ENCODE measurements around the gene XXYLT1.

DNA sequence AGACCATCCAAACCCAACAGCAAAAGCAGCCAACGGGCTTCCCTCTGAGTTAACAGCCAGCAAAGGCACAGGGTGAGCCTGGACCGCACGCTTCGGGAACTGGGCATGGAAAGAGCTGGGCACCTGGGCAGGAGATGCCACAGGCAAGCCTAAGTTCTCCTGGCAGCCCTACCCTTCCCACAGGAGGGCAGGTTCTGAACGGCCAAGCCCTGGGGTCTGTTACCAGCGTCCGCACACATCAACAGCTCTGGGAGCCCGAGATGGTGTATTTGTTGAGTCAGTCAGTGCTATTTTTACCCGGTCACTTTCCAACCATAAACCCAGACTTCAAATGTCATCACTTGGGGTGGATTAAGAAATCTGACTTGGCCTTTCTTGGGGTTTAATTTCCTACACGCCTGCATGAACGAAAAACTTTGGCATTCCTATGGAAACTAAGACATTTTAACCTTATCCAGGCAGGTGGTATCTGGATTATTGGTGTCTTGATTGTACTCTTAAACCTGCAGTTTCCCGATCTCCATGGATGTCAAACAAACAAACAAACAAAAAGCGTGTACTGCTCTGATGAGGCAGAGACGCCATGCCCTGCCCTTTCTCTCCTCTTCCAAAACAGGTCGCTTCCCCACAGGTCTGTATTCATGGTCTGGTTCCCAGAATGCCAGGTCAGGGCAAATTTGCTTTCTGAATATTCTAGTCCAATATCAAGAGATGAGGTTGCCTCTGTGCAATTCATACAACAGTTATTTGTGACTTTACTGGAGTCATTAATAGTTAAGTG is 99.7 kb downstream of the XXYLT1 start:
- TF ChIP-seq POLR2A (IDR thresholded peaks at IDR 0.05), result no peak
- TF ChIP-seq, protein P1, sequence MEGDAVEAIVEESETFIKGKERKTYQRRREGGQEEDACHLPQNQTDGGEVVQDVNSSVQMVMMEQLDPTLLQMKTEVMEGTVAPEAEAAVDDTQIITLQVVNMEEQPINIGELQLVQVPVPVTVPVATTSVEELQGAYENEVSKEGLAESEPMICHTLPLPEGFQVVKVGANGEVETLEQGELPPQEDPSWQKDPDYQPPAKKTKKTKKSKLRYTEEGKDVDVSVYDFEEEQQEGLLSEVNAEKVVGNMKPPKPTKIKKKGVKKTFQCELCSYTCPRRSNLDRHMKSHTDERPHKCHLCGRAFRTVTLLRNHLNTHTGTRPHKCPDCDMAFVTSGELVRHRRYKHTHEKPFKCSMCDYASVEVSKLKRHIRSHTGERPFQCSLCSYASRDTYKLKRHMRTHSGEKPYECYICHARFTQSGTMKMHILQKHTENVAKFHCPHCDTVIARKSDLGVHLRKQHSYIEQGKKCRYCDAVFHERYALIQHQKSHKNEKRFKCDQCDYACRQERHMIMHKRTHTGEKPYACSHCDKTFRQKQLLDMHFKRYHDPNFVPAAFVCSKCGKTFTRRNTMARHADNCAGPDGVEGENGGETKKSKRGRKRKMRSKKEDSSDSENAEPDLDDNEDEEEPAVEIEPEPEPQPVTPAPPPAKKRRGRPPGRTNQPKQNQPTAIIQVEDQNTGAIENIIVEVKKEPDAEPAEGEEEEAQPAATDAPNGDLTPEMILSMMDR (IDR thresholded peaks at IDR 0.05), result no peak
